HPDE6-E6E7 (cell line): Measurements from ENCODE around the gene GABBR2.

Experiments
- DNase-seq: peaks from one replicate; pipeline ENCODE4 v3.0.0; 2011; ENCODE audit warnings: missing footprints; ENCODE audit errors: extremely low spot score

GABBR2 gene

GRCh38 chr9:98442114-98442513, 266.6 kb downstream of the GABBR2 start:
- no peak for DNase-seq

- DNase-seq: no peak
These were observed 270.1 kb downstream of the GABBR2 start for GRCh38 chr9:98438666-98439065.

GRCh38 chr9:98437458-98438034, 271.2 kb downstream of the GABBR2 start:
- no peak for DNase-seq

- no peak for DNase-seq
These were observed 275.8 kb downstream of the GABBR2 start for GRCh38 chr9:98432960-98433359.

- DNase-seq: no peak
These were observed 276.6 kb downstream of the GABBR2 start for GRCh38 chr9:98432134-98432533.

GRCh38 chr9:98430535-98431292, 278.0 kb downstream of the GABBR2 start:
- no peak for DNase-seq

GRCh38 chr9:98429613-98430012, 279.1 kb downstream of the GABBR2 start:
- DNase-seq: no peak

- no peak for DNase-seq
These were observed 280.3 kb downstream of the GABBR2 start for GRCh38 chr9:98428454-98428853.

- no peak for DNase-seq
These were observed 281.2 kb downstream of the GABBR2 start for GRCh38 chr9:98427491-98427890.

- DNase-seq: no peak
These were observed 283.7 kb downstream of the GABBR2 start for GRCh38 chr9:98425079-98425478.

GRCh38 chr9:98419260-98419603, 289.5 kb downstream of the GABBR2 start:
- no peak for DNase-seq

GRCh38 chr9:98418578-98419259, 290.0 kb downstream of the GABBR2 start:
- DNase-seq: no peak

GRCh38 chr9:98416294-98417248, 292.2 kb downstream of the GABBR2 start:
- DNase-seq: no peak

GRCh38 chr9:98415782-98416181, 293.0 kb downstream of the GABBR2 start:
- DNase-seq: no peak

- DNase-seq: no peak
These were observed 295.7 kb downstream of the GABBR2 start for GRCh38 chr9:98413084-98413483.

GRCh38 chr9:98412101-98412842, 296.5 kb downstream of the GABBR2 start:
- no peak for DNase-seq

GRCh38 chr9:98410185-98410697, 298.5 kb downstream of the GABBR2 start:
- DNase-seq: no peak

GRCh38 chr9:98409719-98410118, 299.0 kb downstream of the GABBR2 start:
- no peak for DNase-seq

GRCh38 chr9:98406469-98406868, 302.3 kb downstream of the GABBR2 start:
- no peak for DNase-seq

GRCh38 chr9:98404237-98404636, 304.5 kb downstream of the GABBR2 start:
- no peak for DNase-seq

GRCh38 chr9:98403715-98404114, 305.0 kb downstream of the GABBR2 start:
- DNase-seq: no peak
